ENCODE measurements around the gene ZDHHC13. TPM values are rescaled to one million over a fixed set of nuclear protein-coding genes. Genes with fewer than 3 reads are reported as not detected.

The ZDHHC13 gene
- total RNA-seq, 1 experiment from 2014 or later: 20.9 TPM

DNA sequence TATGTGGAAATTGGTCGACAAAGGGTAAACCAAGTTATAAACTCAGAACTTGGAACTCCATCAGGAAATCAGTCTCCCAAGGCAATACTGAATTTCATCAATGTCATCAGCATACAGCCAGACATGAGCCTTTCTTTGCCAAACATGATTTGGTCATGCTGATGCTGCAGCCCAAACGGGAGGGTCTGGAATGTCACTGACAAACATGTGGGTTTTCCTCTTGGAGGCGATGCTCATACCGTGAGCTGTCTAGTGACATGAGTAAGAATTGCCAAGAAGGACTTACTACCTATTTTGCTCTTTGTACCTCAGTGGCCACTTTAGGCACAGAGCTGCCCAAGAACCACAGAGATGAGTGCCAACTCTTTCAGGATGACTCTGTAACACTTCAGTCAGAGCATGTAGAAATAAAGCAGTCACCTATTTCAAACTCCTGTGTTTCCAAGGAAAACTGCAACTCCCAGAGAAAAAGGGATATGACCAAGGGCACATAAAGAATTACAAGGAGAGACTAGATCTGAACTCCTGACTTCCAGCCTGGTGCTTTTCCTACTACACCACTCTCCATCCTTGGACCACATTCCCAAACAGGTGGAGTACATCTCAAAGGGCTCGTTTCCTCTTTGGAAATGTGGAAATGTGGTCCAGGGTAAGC is 32.2 kb upstream of the ZDHHC13 start:
- ChIA-PET POLR2A (no interaction called here), CTCF (no interaction called here)
- no peak for DNase-seq (ENCODE audit: low spot score)
- H3K4me1 Mint-ChIP-seq: no peaks in the 10 kb centered on the region
- H3K36me3 Mint-ChIP-seq: no peaks in the 10 kb centered on the region
- H3K4me3 Mint-ChIP-seq: no peak overlapping the region
- H3K27me3 Mint-ChIP-seq (ENCODE audit: low read depth): peaks cover 4% of the 10 kb centered on the region
- no peak overlapping the region for H3K27ac Mint-ChIP-seq
- TF ChIP-seq, protein P1, sequence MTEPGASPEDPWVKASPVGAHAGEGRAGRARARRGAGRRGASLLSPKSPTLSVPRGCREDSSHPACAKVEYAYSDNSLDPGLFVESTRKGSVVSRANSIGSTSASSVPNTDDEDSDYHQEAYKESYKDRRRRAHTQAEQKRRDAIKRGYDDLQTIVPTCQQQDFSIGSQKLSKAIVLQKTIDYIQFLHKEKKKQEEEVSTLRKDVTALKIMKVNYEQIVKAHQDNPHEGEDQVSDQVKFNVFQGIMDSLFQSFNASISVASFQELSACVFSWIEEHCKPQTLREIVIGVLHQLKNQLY (CRISPR knock-in tag; IDR thresholded peaks at IDR 0.05): no peak
- TF ChIP-seq ESRRA (CRISPR knock-in tag; IDR thresholded peaks at IDR 0.05; ENCODE audit: borderline replicate concordance): no peak
- TF ChIP-seq JAZF1 (CRISPR knock-in tag; IDR thresholded peaks at IDR 0.05): no peak
- no peak for TF ChIP-seq ZNF121 (CRISPR knock-in tag; IDR thresholded peaks at IDR 0.05)
- no peak for ATAC-seq
- peaks cover 14% of the 10 kb centered on the region for H3K9me3 Mint-ChIP-seq

DNA sequence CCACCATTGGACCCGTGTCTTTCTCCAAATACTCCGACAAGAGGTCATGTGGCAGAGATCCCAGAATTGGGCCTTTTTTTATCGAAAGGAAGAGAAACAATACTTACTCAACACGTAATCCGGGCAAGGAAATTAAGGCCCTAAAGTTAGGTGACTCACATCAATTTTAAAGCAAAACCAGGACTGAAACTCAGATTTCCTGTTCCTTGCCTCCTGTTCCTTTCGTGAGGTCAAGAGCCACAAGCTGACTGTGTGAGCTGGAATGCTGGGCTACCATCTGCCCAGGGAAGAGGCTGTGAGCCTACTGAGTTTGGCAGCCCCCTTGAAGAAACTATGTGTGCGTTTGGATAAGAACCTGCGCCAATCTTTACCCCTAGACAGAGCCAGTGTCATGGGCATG is 29.3 kb upstream of the ZDHHC13 start:
- ATAC-seq (no peak), DNase-seq (ENCODE audit: low spot score) (no peak)
- ChIA-PET POLR2A (no interaction called here), CTCF (interaction anchor here (1.9 kb wide), 1 partner anchor 11 kb away, joined by 9 read pairs; no protein-coding TSS in a partner anchor)
- H3K9me3 Mint-ChIP-seq: peaks cover 14% of the 10 kb centered on the region
- H3K4me3 Mint-ChIP-seq: no peak overlapping the region
- no peaks in the 10 kb centered on the region for H3K36me3 Mint-ChIP-seq
- no peaks in the 10 kb centered on the region for H3K4me1 Mint-ChIP-seq
- no peak overlapping the region for H3K27ac Mint-ChIP-seq
- no peak for TF ChIP-seq ZNF121 (CRISPR knock-in tag; IDR thresholded peaks at IDR 0.05)
- TF ChIP-seq JAZF1 (CRISPR knock-in tag; IDR thresholded peaks at IDR 0.05): no peak
- TF ChIP-seq, protein P2, sequence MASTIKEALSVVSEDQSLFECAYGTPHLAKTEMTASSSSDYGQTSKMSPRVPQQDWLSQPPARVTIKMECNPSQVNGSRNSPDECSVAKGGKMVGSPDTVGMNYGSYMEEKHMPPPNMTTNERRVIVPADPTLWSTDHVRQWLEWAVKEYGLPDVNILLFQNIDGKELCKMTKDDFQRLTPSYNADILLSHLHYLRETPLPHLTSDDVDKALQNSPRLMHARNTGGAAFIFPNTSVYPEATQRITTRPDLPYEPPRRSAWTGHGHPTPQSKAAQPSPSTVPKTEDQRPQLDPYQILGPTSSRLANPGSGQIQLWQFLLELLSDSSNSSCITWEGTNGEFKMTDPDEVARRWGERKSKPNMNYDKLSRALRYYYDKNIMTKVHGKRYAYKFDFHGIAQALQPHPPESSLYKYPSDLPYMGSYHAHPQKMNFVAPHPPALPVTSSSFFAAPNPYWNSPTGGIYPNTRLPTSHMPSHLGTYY (CRISPR knock-in tag; IDR thresholded peaks at IDR 0.05): no peak
- TF ChIP-seq ZNF138 (CRISPR knock-in tag; conservative IDR thresholded peaks at IDR 0.05): no peak
- TF ChIP-seq FOXK1 (CRISPR knock-in tag; IDR thresholded peaks at IDR 0.05): no peak
- no peak for TF ChIP-seq NR2C2 (CRISPR knock-in tag; IDR thresholded peaks at IDR 0.05)
- TF ChIP-seq, protein P3, sequence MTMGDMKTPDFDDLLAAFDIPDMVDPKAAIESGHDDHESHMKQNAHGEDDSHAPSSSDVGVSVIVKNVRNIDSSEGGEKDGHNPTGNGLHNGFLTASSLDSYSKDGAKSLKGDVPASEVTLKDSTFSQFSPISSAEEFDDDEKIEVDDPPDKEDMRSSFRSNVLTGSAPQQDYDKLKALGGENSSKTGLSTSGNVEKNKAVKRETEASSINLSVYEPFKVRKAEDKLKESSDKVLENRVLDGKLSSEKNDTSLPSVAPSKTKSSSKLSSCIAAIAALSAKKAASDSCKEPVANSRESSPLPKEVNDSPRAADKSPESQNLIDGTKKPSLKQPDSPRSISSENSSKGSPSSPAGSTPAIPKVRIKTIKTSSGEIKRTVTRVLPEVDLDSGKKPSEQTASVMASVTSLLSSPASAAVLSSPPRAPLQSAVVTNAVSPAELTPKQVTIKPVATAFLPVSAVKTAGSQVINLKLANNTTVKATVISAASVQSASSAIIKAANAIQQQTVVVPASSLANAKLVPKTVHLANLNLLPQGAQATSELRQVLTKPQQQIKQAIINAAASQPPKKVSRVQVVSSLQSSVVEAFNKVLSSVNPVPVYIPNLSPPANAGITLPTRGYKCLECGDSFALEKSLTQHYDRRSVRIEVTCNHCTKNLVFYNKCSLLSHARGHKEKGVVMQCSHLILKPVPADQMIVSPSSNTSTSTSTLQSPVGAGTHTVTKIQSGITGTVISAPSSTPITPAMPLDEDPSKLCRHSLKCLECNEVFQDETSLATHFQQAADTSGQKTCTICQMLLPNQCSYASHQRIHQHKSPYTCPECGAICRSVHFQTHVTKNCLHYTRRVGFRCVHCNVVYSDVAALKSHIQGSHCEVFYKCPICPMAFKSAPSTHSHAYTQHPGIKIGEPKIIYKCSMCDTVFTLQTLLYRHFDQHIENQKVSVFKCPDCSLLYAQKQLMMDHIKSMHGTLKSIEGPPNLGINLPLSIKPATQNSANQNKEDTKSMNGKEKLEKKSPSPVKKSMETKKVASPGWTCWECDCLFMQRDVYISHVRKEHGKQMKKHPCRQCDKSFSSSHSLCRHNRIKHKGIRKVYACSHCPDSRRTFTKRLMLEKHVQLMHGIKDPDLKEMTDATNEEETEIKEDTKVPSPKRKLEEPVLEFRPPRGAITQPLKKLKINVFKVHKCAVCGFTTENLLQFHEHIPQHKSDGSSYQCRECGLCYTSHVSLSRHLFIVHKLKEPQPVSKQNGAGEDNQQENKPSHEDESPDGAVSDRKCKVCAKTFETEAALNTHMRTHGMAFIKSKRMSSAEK (CRISPR knock-in tag; IDR thresholded peaks at IDR 0.05; ENCODE audit: borderline replicate concordance): no peak
- TF ChIP-seq SMAD3 (CRISPR knock-in tag; IDR thresholded peaks at IDR 0.05; ENCODE audit: borderline replicate concordance): no peak
- no peak for TF ChIP-seq HMGA2 (CRISPR knock-in tag; IDR thresholded peaks at IDR 0.05)
- no peak for TF ChIP-seq SMAD4 (CRISPR knock-in tag; IDR thresholded peaks at IDR 0.05)
- H3K27me3 Mint-ChIP-seq (ENCODE audit: low read depth): peaks cover 4% of the 10 kb centered on the region

DNA sequence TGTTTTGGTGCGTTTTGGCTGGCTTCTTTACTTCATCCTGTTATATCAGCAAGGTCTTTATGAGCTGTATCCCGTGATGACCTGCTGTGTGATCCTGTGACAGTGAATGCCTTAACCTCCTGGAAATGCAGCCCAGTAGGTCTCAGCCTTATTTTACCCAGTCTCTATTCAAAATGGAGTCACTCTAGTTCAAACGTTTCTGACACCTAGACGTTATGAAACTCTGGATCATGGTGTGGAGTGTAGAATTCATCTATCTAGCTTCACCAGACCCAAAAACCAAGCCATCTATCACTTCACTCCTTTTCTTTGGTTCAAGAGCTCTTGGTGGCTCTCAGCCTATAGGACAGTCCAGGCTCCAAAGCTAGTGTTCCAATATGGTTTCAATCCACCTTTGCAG is 28.2 kb upstream of the ZDHHC13 start:
- H3K27me3 Mint-ChIP-seq (ENCODE audit: low read depth): peaks cover 4% of the 10 kb centered on the region; the same call in 1 of the 2 replicates
- no peak for ATAC-seq
- no peaks in the 10 kb centered on the region for H3K4me1 Mint-ChIP-seq
- H3K4me3 Mint-ChIP-seq: no peak overlapping the region
- H3K27ac Mint-ChIP-seq: no peak overlapping the region
- POLR2A ChIA-PET: no interaction called here
- TF ChIP-seq CBFB (CRISPR knock-in tag; IDR thresholded peaks at IDR 0.05; ENCODE audit: low read depth) (no peak), JUN (CRISPR knock-in tag; IDR thresholded peaks at IDR 0.05) (no peak)
- TF ChIP-seq, protein P4, sequence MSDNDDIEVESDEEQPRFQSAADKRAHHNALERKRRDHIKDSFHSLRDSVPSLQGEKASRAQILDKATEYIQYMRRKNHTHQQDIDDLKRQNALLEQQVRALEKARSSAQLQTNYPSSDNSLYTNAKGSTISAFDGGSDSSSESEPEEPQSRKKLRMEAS (CRISPR knock-in tag; IDR thresholded peaks at IDR 0.05): no peak
- peaks cover 14% of the 10 kb centered on the region for H3K9me3 Mint-ChIP-seq
- DNase-seq (ENCODE audit: low spot score): no peak
- no peaks in the 10 kb centered on the region for H3K36me3 Mint-ChIP-seq
- CTCF ChIA-PET: interaction anchor here (0.9 kb wide), 1 partner anchor 12 kb away, joined by 3 read pairs; no protein-coding TSS in a partner anchor

All from WTC11 (cell line).